Measurements from ENCODE around the gene ROPN1B.
A peak's percentile ranks its signal among the peaks of the same experiment; 100 is the strongest.
"Not testable (repeated sequence)": the region's sequence is repeated elsewhere in the genome, so short reads cannot be mapped to it uniquely, and the experiment has no call there.

The ROPN1B gene

DNA sequence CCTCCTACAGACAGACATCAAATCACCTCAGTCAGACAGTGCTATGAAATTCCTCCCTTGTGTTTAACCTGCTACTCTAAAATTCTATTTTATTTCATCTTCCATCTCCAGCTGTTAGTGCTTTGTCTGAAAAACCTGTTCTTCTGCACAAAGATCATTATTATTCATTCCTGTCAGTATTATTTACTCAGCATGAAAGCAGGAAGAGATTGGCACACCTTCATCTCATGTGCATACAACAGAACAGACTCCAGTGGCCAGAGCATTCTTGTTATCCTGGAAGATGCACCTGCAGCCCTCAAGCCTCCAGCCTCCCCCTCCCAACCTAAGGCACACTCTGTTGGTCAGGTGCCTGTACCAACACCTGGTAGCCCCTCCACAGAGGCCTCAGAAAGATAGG lies 1.8 kb upstream of the ROPN1B start:
- H2AFZ ChIP-seq (ENCODE audit: low read depth, low read length): no peak overlapping the region
- H3K79me2 ChIP-seq (ENCODE audit: low read length): no peaks in the 10 kb centered on the region
- H3K9ac ChIP-seq (ENCODE audit: low read length): no peak overlapping the region
- H3K27ac ChIP-seq (ENCODE audit: low read length): no peak overlapping the region
- H3K4me2 ChIP-seq (ENCODE audit: low read length): no peak overlapping the region
- H3K36me3 ChIP-seq (replicated peaks; ENCODE audit: low read depth, low read length): no peaks in the 10 kb centered on the region
- peaks cover 20% of the 10 kb centered on the region for H3K4me1 ChIP-seq (ENCODE audit: low read length)
- H3K4me3 ChIP-seq (ENCODE audit: low read length): no peak overlapping the region
- no peak for TF ChIP-seq EZH2phosphoT487 (IDR thresholded peaks at IDR 0.05; ENCODE audit: low read depth)
- TF ChIP-seq, protein P1, sequence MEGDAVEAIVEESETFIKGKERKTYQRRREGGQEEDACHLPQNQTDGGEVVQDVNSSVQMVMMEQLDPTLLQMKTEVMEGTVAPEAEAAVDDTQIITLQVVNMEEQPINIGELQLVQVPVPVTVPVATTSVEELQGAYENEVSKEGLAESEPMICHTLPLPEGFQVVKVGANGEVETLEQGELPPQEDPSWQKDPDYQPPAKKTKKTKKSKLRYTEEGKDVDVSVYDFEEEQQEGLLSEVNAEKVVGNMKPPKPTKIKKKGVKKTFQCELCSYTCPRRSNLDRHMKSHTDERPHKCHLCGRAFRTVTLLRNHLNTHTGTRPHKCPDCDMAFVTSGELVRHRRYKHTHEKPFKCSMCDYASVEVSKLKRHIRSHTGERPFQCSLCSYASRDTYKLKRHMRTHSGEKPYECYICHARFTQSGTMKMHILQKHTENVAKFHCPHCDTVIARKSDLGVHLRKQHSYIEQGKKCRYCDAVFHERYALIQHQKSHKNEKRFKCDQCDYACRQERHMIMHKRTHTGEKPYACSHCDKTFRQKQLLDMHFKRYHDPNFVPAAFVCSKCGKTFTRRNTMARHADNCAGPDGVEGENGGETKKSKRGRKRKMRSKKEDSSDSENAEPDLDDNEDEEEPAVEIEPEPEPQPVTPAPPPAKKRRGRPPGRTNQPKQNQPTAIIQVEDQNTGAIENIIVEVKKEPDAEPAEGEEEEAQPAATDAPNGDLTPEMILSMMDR (IDR thresholded peaks at IDR 0.05; ENCODE audit: low read depth, low read length): no peak
- H4K20me1 ChIP-seq (ENCODE audit: insufficient read depth, low read length): no peaks in the 10 kb centered on the region
- H3K27me3 ChIP-seq (ENCODE audit: low read depth, low read length): peaks cover 13% of the 10 kb centered on the region
- H3K9me3 ChIP-seq (ENCODE audit: insufficient read depth, low read length): no peaks in the 10 kb centered on the region

DNA sequence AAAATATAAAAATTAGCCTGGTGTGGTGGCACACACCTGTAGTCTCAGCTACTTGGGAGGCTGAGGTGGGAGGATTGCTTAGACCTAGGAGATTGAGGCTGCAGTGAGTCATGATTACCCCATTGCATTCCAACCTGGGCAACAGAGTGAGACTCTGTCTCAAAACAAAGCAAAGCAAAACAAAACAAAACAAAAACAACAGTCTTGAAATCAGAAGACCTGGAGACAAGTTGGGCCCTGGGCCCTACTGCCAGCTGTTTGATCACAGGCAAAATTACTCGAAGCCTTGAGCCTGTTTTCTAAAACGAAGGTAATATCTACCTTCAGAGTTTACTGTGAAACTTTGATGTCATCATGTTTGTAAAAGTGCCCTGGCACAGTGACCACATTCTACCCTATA lies 857 bp upstream of the ROPN1B start:
- Histone ChIP-seq H3K4me1 (ENCODE audit: low read length) (peaks cover 20% of the 10 kb centered on the region), H3K27me3 (ENCODE audit: low read depth, low read length) (peaks cover 13% of the 10 kb centered on the region)
- H3K36me3 ChIP-seq (replicated peaks; ENCODE audit: low read depth, low read length); H4K20me1 ChIP-seq (ENCODE audit: insufficient read depth, low read length); H2AFZ ChIP-seq (ENCODE audit: low read depth, low read length); H3K9ac ChIP-seq (ENCODE audit: low read length); H3K27ac ChIP-seq (ENCODE audit: low read length); H3K9me3 ChIP-seq (ENCODE audit: insufficient read depth, low read length); H3K4me2 ChIP-seq (ENCODE audit: low read length); H3K79me2 ChIP-seq (ENCODE audit: low read length); H3K4me3 ChIP-seq (ENCODE audit: low read length): not testable (repeated sequence)

DNA sequence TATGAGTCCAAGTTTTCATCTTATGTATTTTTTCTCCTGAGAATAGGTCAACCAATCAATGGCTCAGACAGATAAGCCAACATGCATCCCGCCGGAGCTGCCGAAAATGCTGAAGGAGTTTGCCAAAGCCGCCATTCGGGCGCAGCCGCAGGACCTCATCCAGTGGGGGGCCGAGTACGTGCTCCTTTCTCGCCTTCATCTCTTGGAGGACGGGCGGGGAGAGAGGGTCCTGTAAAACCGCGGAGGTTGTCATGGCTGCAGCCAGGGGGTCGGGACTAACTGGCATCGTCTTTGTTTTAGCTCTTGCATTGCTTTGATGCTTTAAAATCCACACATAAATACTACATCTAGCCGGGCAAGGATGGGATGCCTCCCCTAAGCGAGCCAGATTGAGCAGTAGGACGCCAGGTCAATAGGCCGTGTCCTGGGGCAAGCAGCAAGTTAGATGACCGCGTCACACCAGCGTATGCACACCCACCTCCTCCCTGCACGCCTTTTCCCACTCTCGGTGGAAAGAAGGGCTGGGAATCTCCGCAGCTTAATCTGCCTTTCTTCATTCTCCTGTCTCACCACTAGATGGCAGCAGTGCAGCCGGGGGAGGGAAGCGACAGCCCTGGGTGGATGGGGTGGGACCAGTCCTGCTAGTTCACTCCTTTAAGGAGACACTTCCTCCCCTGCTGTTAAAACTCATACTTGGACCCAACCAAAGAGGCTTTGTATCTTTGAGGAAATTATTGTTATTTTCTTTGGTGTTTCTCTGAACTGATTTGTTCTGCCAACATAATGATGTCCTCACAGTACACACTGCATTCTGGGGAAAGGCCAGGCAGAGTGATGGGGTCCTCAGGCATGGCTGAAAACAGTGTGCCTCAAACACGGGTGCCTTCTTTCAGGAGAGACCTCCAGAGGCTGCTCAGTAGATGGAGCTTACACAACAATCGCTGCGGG lies 3.3 kb downstream of the ROPN1B start:
- H4K20me1 ChIP-seq (ENCODE audit: insufficient read depth, low read length); H3K79me2 ChIP-seq (ENCODE audit: low read length); H3K4me3 ChIP-seq (ENCODE audit: low read length); H3K4me1 ChIP-seq (ENCODE audit: low read length); H3K9ac ChIP-seq (ENCODE audit: low read length); H3K27ac ChIP-seq (ENCODE audit: low read length); H3K36me3 ChIP-seq (replicated peaks; ENCODE audit: low read depth, low read length); H3K9me3 ChIP-seq (ENCODE audit: insufficient read depth, low read length); H2AFZ ChIP-seq (ENCODE audit: low read depth, low read length): not testable (repeated sequence)
- Histone ChIP-seq H3K4me2 (ENCODE audit: low read length) (peak overlapping the region; percentile 37; the same call in 1 of the 2 replicates), H3K27me3 (ENCODE audit: low read depth, low read length) (peaks cover 13% of the 10 kb centered on the region)
- TF ChIP-seq, protein P1 (IDR thresholded peaks at IDR 0.05; ENCODE audit: low read depth, low read length): peak; percentile 56

- H3K4me1 ChIP-seq (ENCODE audit: low read length); H3K27ac ChIP-seq (ENCODE audit: low read length); H3K79me2 ChIP-seq (ENCODE audit: low read length); H3K27me3 ChIP-seq (ENCODE audit: low read depth, low read length); H4K20me1 ChIP-seq (ENCODE audit: insufficient read depth, low read length); H3K4me3 ChIP-seq (ENCODE audit: low read length); H3K36me3 ChIP-seq (replicated peaks; ENCODE audit: low read depth, low read length); H3K9me3 ChIP-seq (ENCODE audit: insufficient read depth, low read length); H3K9ac ChIP-seq (ENCODE audit: low read length); H2AFZ ChIP-seq (ENCODE audit: low read depth, low read length); H3K4me2 ChIP-seq (ENCODE audit: low read length): not testable (repeated sequence)
Measured at GRCh38 chr3:125975245-125976002, 6.4 kb downstream of the ROPN1B start.

DNA sequence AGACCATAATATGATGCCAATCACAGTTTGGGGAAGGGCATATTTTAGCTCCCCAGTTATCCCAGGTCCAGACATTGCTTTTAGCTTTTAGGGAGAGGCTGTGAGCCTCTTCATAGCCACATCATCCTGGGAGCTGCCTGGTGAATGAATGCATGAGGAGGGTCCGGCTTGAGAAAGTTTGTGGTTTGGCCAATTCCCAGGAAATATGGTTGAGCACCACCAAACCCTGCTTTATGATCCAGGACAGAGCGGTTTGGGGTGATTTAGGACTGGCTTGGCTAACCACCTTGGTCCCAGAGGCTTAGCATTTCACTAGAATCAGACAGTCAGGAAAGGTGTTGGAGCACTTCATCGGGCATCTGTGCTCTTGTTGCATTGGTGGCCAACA lies 7.0 kb downstream of the ROPN1B start:
- not testable (repeated sequence) for H3K27ac ChIP-seq (ENCODE audit: low read length); H3K9me3 ChIP-seq (ENCODE audit: insufficient read depth, low read length); H2AFZ ChIP-seq (ENCODE audit: low read depth, low read length); H4K20me1 ChIP-seq (ENCODE audit: insufficient read depth, low read length); H3K4me2 ChIP-seq (ENCODE audit: low read length); H3K79me2 ChIP-seq (ENCODE audit: low read length); H3K4me3 ChIP-seq (ENCODE audit: low read length); H3K9ac ChIP-seq (ENCODE audit: low read length); H3K4me1 ChIP-seq (ENCODE audit: low read length); H3K36me3 ChIP-seq (replicated peaks; ENCODE audit: low read depth, low read length)
- H3K27me3 ChIP-seq (ENCODE audit: low read depth, low read length): peaks cover 13% of the 10 kb centered on the region

GRCh38 chr3:125977104-125977503 lies 8.1 kb downstream of the ROPN1B start:
- H3K9ac ChIP-seq (ENCODE audit: low read length); H3K4me1 ChIP-seq (ENCODE audit: low read length); H3K27me3 ChIP-seq (ENCODE audit: low read depth, low read length); H3K79me2 ChIP-seq (ENCODE audit: low read length); H4K20me1 ChIP-seq (ENCODE audit: insufficient read depth, low read length); H2AFZ ChIP-seq (ENCODE audit: low read depth, low read length); H3K9me3 ChIP-seq (ENCODE audit: insufficient read depth, low read length); H3K4me3 ChIP-seq (ENCODE audit: low read length); H3K4me2 ChIP-seq (ENCODE audit: low read length); H3K27ac ChIP-seq (ENCODE audit: low read length); H3K36me3 ChIP-seq (replicated peaks; ENCODE audit: low read depth, low read length): not testable (repeated sequence)

DNA sequence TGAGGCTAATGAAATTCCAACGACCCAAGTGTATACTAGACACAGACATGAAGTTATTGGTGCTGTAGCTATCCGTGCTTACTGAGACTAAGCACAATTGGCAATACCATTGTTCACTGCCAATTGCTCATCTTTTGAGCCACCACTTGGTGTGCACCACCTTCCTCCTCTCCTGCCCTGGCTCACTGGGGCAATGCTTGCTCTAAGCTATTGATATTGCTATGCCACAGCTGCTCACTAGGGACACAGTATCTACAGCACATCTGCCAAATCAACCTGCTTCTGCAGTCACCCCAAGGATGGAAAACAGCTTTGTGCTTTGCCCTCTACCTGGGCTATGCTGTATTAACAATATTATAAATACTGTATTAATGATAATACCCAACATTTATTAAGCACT lies 16.0 kb downstream of the ROPN1B start:
- not testable (repeated sequence) for H3K36me3 ChIP-seq (replicated peaks; ENCODE audit: low read depth, low read length); H3K4me2 ChIP-seq (ENCODE audit: low read length); H3K79me2 ChIP-seq (ENCODE audit: low read length); H3K9ac ChIP-seq (ENCODE audit: low read length); H3K4me3 ChIP-seq (ENCODE audit: low read length); H3K4me1 ChIP-seq (ENCODE audit: low read length); H3K9me3 ChIP-seq (ENCODE audit: insufficient read depth, low read length); H4K20me1 ChIP-seq (ENCODE audit: insufficient read depth, low read length); H2AFZ ChIP-seq (ENCODE audit: low read depth, low read length); H3K27ac ChIP-seq (ENCODE audit: low read length)
- H3K27me3 ChIP-seq (ENCODE audit: low read depth, low read length): peaks cover 20% of the 10 kb centered on the region; the same call in 1 of the 2 replicates

All from OCI-LY3 (cell line).